ENCODE results near the gene CYP2J2.

GRCh38 chr1:59917026-59917784 lies 9.4 kb downstream of the CYP2J2 start:
- TF ChIP-seq, protein P1, sequence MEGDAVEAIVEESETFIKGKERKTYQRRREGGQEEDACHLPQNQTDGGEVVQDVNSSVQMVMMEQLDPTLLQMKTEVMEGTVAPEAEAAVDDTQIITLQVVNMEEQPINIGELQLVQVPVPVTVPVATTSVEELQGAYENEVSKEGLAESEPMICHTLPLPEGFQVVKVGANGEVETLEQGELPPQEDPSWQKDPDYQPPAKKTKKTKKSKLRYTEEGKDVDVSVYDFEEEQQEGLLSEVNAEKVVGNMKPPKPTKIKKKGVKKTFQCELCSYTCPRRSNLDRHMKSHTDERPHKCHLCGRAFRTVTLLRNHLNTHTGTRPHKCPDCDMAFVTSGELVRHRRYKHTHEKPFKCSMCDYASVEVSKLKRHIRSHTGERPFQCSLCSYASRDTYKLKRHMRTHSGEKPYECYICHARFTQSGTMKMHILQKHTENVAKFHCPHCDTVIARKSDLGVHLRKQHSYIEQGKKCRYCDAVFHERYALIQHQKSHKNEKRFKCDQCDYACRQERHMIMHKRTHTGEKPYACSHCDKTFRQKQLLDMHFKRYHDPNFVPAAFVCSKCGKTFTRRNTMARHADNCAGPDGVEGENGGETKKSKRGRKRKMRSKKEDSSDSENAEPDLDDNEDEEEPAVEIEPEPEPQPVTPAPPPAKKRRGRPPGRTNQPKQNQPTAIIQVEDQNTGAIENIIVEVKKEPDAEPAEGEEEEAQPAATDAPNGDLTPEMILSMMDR (IDR thresholded peaks at IDR 0.05): no peak
- TF ChIP-seq POLR2A (IDR thresholded peaks at IDR 0.05): no peak

Measured in ovary (tissue), 3 donors.